ENCODE data around the gene TSACC.

The TSACC gene

DNA sequence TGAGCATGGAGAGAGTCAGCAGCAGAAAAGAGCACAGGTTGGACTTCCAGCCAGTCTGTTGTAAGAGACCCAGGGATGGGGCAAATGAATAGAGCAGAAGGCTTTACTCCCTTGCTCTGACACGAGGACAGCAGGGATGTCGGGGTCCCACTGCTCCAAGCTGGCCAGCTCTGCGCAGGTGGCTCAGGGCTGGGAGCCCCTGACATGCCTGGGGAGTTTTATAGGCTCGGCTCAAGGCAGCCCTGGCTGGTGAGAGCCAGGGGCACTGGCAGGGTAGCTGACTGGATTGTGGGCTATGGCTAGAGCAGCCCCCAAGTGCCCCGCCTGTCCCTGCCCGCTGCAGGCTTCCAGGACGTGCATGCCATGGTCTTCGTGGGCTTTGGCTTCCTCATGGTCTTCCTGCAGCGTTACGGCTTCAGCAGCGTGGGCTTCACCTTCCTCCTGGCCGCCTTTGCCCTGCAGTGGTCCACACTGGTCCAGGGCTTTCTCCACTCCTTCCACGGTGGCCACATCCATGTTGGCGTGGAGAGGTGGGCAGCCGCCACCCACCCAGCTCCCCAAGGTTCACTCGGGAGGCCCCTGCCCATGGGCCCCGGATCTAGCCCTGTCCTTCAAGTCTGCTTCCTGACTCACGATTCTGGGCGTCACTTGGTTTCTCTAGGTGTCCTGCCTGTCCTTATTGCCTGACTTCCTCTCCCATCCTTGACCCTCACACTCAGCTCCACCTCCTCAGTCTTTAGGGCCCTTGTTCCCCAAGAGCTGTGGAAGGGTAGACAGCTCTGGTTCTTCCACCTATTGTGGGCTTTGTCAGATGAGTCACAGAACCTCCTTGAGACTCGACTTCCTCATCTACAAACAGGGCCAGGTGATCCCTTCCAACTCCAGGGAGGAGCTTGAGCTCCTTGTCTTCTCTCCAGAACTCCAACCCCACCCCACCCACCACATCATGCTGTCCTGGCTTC lies 38.9 kb downstream of the TSACC start:
- TF ChIP-seq FOXP2 (optimal IDR thresholded peaks at IDR 0.05; ENCODE audit: borderline replicate concordance, extremely low read depth, extremely low read length, insufficient read depth) (no peak), TAF1 (IDR thresholded peaks at IDR 0.05; ENCODE audit: borderline replicate concordance, insufficient read depth, low read length) (no peak), POLR2AphosphoS5 (IDR thresholded peaks at IDR 0.05; ENCODE audit: low read depth, low read length) (no peak), SIN3A (IDR thresholded peaks at IDR 0.05; ENCODE audit: borderline replicate concordance, insufficient read depth, low read length) (no peak)
- TF ChIP-seq, protein P1, sequence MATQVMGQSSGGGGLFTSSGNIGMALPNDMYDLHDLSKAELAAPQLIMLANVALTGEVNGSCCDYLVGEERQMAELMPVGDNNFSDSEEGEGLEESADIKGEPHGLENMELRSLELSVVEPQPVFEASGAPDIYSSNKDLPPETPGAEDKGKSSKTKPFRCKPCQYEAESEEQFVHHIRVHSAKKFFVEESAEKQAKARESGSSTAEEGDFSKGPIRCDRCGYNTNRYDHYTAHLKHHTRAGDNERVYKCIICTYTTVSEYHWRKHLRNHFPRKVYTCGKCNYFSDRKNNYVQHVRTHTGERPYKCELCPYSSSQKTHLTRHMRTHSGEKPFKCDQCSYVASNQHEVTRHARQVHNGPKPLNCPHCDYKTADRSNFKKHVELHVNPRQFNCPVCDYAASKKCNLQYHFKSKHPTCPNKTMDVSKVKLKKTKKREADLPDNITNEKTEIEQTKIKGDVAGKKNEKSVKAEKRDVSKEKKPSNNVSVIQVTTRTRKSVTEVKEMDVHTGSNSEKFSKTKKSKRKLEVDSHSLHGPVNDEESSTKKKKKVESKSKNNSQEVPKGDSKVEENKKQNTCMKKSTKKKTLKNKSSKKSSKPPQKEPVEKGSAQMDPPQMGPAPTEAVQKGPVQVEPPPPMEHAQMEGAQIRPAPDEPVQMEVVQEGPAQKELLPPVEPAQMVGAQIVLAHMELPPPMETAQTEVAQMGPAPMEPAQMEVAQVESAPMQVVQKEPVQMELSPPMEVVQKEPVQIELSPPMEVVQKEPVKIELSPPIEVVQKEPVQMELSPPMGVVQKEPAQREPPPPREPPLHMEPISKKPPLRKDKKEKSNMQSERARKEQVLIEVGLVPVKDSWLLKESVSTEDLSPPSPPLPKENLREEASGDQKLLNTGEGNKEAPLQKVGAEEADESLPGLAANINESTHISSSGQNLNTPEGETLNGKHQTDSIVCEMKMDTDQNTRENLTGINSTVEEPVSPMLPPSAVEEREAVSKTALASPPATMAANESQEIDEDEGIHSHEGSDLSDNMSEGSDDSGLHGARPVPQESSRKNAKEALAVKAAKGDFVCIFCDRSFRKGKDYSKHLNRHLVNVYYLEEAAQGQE (IDR thresholded peaks at IDR 0.05; ENCODE audit: insufficient read depth in 1 of 2, low read depth in 2 of 2, low read length in 2 of 2), result no peak

GRCh38 chr1:156378557-156378956 lies 40.2 kb downstream of the TSACC start:
- TF ChIP-seq FOXP2 (optimal IDR thresholded peaks at IDR 0.05; ENCODE audit: borderline replicate concordance, extremely low read depth, extremely low read length, insufficient read depth) (no peak), POLR2AphosphoS5 (IDR thresholded peaks at IDR 0.05; ENCODE audit: low read depth, low read length) (no peak), TAF1 (IDR thresholded peaks at IDR 0.05; ENCODE audit: borderline replicate concordance, insufficient read depth, low read length) (no peak), SIN3A (IDR thresholded peaks at IDR 0.05; ENCODE audit: borderline replicate concordance, insufficient read depth, low read length) (no peak)
- TF ChIP-seq, protein P1 (IDR thresholded peaks at IDR 0.05; ENCODE audit: insufficient read depth in 1 of 2, low read depth in 2 of 2, low read length in 2 of 2), result no peak

DNA sequence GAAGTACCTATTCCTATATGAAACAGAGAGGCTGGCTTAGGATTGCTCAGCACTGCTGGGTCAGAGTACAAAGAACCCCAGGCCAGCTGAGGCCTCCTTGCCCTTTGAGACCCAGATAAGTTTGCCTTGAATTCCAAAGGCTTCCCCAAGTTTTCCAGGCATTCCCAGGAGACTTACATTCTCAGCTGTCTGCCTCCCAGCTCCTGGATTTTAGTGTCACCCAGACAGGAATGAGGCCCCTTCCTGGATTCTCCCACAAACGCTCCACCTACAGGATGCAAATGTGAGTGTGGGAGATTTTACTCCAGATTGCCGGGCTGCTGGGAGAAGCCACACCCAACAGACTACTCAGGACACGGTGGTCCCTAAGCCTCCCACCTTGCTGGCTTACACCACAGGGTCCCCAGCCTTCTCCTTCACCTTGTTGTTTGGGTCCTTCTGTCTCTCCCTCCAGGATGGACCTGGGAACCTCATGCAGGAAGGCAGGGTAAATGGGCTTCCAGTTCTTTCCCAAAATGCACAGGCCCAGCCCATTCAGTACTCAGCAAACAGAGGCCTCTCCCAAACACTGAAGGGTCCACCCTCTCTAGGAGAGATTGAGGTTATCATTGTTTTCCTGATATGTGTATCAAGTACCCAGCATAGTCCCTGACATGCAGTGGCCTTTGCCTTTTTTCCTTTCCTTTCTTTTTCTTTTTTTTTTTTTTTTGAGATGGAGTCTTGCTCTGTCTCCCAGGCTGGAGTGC lies 41.3 kb downstream of the TSACC start:
- TF ChIP-seq FOXP2 (optimal IDR thresholded peaks at IDR 0.05; ENCODE audit: borderline replicate concordance, extremely low read depth, extremely low read length, insufficient read depth), result no peak
- TF ChIP-seq POLR2AphosphoS5 (IDR thresholded peaks at IDR 0.05; ENCODE audit: low read depth, low read length), result no peak

- TF ChIP-seq, protein P1 (IDR thresholded peaks at IDR 0.05; ENCODE audit: insufficient read depth in 1 of 2, low read depth in 2 of 2, low read length in 2 of 2), result no peak
- TF ChIP-seq SIN3A (IDR thresholded peaks at IDR 0.05; ENCODE audit: borderline replicate concordance, insufficient read depth, low read length) (no peak), TAF1 (IDR thresholded peaks at IDR 0.05; ENCODE audit: borderline replicate concordance, insufficient read depth, low read length) (no peak)
Observed at GRCh38 chr1:156382561-156382960, 44.2 kb downstream of the TSACC start.

- no peak for TF ChIP-seq FOXP2 (optimal IDR thresholded peaks at IDR 0.05; ENCODE audit: borderline replicate concordance, extremely low read depth, extremely low read length, insufficient read depth)
- TF ChIP-seq POLR2AphosphoS5 (IDR thresholded peaks at IDR 0.05; ENCODE audit: low read depth, low read length), result no peak
Observed at GRCh38 chr1:156383023-156383422, 44.7 kb downstream of the TSACC start.

DNA sequence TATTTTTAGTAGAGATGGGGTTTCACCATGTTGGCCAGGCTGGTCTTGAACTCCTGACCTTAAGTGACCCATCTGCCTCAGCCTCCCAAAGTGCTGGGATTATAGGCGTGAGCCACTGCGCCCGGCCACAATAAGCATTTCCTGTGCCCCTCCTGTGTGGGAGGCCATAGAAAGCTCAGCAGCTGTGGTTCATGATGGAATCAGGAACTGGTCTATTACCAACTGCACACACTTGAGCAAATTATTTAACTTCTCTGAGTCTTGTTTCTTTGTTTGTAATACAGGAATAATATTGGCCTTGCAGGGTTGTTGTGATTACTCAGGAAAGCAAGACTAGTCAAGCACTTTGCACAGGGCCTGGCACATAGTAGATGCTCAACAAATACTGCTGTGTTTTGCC lies 45.7 kb downstream of the TSACC start:
- TF ChIP-seq SIN3A (IDR thresholded peaks at IDR 0.05; ENCODE audit: borderline replicate concordance, insufficient read depth, low read length), result no peak
- TF ChIP-seq TAF1 (IDR thresholded peaks at IDR 0.05; ENCODE audit: borderline replicate concordance, insufficient read depth, low read length), result no peak
- TF ChIP-seq, protein P1 (IDR thresholded peaks at IDR 0.05; ENCODE audit: insufficient read depth in 1 of 2, low read depth in 2 of 2, low read length in 2 of 2), result no peak
- TF ChIP-seq FOXP2 (optimal IDR thresholded peaks at IDR 0.05; ENCODE audit: borderline replicate concordance, extremely low read depth, extremely low read length, insufficient read depth), result no peak
- no peak for TF ChIP-seq POLR2AphosphoS5 (IDR thresholded peaks at IDR 0.05; ENCODE audit: low read depth, low read length)

Measured in PFSK-1 (cell line).